SK-N-SH treated with all-trans-retinoic acid at 6 μM for 48 hours (cell line): ENCODE results near the gene IL11RA.

Source experiments
- CSDC2 ChIP-seq: fragments of 250-450 bp; sonication (Bioruptor Pico); IDR thresholded peaks from 2 replicates; pipeline ENCODE4 v1.5.0; 2020; ENCODE audit warnings: mild to moderate bottlenecking, moderate library complexity
- ESRRG ChIP-seq: fragments of 250-450 bp; sonication (Bioruptor Pico); IDR thresholded peaks from 2 replicates; pipeline ENCODE4 v1.6.1; 2021; ENCODE audit warnings: mild to moderate bottlenecking
- ISL1 ChIP-seq: fragments of 250-450 bp; sonication (Bioruptor Pico); IDR thresholded peaks from 2 replicates; pipeline ENCODE4 v2.1.2; 2022; ENCODE audit warnings: mild to moderate bottlenecking, moderate library complexity
- PATZ1 ChIP-seq: fragments of 250-450 bp; sonication (Bioruptor Pico); IDR thresholded peaks from 2 replicates; pipeline ENCODE4 v1.8.0; 2020; ENCODE audit warnings: mild to moderate bottlenecking, moderate library complexity, borderline replicate concordance
- RARB ChIP-seq: fragments of 250-450 bp; sonication (Bioruptor Pico); IDR thresholded peaks from 2 replicates; pipeline ENCODE4 v1.8.0; 2021; ENCODE audit warnings: mild to moderate bottlenecking, moderate library complexity
- TOX ChIP-seq: fragments of 250-450 bp; sonication (Bioruptor Pico); IDR thresholded peaks from 2 replicates; pipeline ENCODE4 v1.8.0; 2021; ENCODE audit warnings: mild to moderate bottlenecking, moderate library complexity, borderline replicate concordance
- ZC3H10 ChIP-seq: fragments of 250-450 bp; sonication (Bioruptor Pico); IDR thresholded peaks from 2 replicates; pipeline ENCODE4 v1.5.1; 2021; ENCODE audit warnings: mild to moderate bottlenecking, moderate library complexity
- ZFP30 ChIP-seq: fragments of 450-650 bp; formaldehyde crosslinking; IDR thresholded peaks from 2 replicates; pipeline ENCODE4 v1.5.0; 2022; ENCODE audit warnings: mild to moderate bottlenecking, moderate library complexity

GRCh38 chr9:34709196-34709978, 57.4 kb downstream of the IL11RA start:
- TF ChIP-seq ZFP30 (CRISPR knock-in tag) = no peak
- TF ChIP-seq PATZ1 = no peak
- TF ChIP-seq RARB (CRISPR knock-in tag) = no peak
- TF ChIP-seq ZC3H10 = no peak
- TF ChIP-seq CSDC2 = no peak
- no peak for TF ChIP-seq ISL1 (CRISPR knock-in tag)
- TF ChIP-seq ESRRG (CRISPR knock-in tag) = no peak
- TF ChIP-seq TOX = no peak
